ENCODE measurements around the gene CACNA2D1.

DNA sequence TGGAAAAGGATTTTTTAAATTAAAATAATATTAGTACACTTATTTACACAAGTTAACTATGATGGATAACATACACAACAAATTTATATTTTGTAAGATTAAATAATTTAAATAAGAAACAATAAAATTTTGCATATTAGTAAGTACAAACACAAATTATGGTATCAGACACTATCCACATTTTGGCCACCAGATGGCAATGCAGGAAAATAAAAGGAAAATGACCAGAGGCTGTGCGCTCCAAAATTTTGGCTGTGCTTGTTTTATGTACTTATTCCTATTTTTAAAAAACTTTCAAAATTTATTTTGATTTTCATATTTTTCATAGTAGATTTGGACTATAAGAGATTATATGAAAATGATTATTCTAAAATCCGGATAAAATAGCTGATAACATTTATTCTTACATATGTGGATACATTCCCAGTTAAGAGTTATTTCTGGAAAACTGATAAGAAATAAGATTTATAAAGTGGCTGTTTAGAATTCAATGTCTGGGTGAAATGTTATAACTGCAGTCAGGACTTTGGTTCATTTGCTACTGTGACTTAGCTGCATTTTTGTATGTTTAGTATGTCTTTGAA is 399.0 kb downstream of the CACNA2D1 start:
- TF ChIP-seq FOXP2 (optimal IDR thresholded peaks at IDR 0.05; ENCODE audit: borderline replicate concordance, extremely low read depth, extremely low read length, insufficient read depth) (no peak), POLR2AphosphoS5 (IDR thresholded peaks at IDR 0.05; ENCODE audit: low read depth, low read length) (no peak)
